Stimulated activated CD8-positive, alpha-beta memory T cell treated with anti-CD3 and anti-CD28 coated beads, Interleukin-4, amount 100 ng/mL, for 4 hours (primary cell): ENCODE results near the gene JARID2.

Source experiments
- DNase-seq, 2 donors: peaks; one replicate each; pipeline ENCODE4 v3.0.0-alpha.2; 2020; ENCODE audit warnings: low read depth in 2 of 2, low spot score in 1 of 2

JARID2 gene

GRCh38 chr6:15370733-15371671 is 125.1 kb downstream of the JARID2 start:
- no peak for DNase-seq

GRCh38 chr6:15372932-15373331 is 127.1 kb downstream of the JARID2 start:
- no peak for DNase-seq

DNA sequence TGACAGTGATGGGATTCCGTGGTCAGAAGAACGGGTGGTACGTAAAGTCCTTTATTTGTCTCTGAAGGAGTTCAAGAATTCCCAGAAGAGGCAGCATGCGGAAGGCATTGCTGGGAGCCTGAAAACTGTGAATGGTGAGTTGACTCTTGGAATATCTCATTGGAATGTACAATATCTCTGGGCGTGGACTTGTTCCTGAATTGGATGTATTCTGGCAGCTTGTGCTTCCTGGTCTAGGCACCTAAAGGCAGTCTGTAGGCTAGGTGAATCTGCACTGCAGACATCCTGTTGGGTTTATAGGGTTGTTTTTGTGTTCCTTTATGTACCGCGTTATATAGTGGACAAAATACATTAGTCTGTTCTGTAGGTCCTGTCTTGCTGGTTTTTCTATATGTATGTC is 128.2 kb downstream of the JARID2 start:
- no peak for DNase-seq

GRCh38 chr6:15375018-15375417 is 129.1 kb downstream of the JARID2 start:
- no peak for DNase-seq

- DNase-seq = no peak
Measured at GRCh38 chr6:15375638-15376290, 129.9 kb downstream of the JARID2 start.

GRCh38 chr6:15376900-15377487 is 131.1 kb downstream of the JARID2 start:
- DNase-seq = no peak

- DNase-seq = no peak
Measured at GRCh38 chr6:15378272-15378671, 132.4 kb downstream of the JARID2 start.

DNA sequence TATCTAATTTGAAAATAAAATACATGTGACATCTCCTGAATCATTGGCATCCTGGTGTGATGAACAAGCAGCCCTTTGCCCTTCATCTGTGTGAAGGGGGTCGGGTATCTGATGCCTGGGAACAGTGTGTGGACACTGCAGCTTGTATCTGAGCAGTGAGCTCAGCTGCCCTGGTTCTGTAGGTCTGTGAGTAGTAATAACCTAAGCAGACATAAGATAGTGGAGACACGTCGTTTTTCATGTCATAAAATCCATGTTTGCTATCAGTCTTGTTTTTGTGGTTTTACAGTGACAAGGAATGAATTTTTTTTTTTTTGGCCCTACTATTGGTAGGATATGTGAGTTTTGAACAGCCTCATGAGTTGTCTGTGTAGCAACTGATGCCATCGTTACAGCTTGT is 133.0 kb downstream of the JARID2 start:
- DNase-seq = no peak

DNA sequence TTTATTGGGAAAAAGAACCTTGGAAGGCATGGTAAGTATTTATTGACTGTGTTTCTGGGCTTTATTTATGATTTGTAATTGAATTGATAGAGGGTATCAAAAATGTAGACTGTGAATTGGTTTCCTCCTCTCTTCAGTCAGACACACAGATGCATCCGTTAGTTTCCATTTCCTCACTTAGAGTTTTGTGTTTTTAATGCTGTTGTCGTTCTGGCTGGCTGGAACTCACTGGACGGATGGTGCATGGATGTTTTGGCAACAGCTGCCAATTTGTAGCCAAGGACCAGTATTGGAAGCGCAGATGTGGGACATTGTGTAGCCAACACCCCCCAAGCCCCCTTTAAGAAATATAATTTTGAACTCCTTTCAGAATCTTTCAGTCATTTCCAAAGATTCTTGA is 134.5 kb downstream of the JARID2 start:
- DNase-seq = no peak

- DNase-seq = no peak
Measured at GRCh38 chr6:15382089-15382488, 136.2 kb downstream of the JARID2 start.

- no peak for DNase-seq
Measured at GRCh38 chr6:15382712-15383111, 136.8 kb downstream of the JARID2 start.

DNA sequence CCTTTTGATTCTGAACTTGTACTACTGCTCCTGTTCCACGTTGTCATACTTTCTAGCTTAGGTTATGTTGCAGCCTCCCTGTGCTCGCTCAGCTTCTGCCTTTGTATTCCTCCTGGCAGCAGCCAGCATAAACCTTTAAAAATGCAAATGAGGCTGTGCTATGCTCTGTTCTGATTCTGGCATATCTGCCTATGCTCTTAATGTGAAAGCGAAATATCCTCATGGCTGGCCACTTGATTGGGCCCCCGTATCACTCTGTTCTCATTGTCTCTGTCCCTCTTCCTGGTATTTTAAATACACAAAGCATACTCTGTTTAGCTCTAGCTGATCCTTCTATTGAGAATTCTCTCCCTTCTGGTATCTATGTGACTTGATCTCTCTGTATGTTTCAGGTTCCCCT is 139.0 kb downstream of the JARID2 start:
- no peak for DNase-seq

- no peak for DNase-seq
Measured at GRCh38 chr6:15385521-15385920, 139.7 kb downstream of the JARID2 start.

- no peak for DNase-seq
Measured at GRCh38 chr6:15386110-15386755, 140.4 kb downstream of the JARID2 start.

GRCh38 chr6:15386756-15387112 is 140.9 kb downstream of the JARID2 start:
- no peak for DNase-seq

DNA sequence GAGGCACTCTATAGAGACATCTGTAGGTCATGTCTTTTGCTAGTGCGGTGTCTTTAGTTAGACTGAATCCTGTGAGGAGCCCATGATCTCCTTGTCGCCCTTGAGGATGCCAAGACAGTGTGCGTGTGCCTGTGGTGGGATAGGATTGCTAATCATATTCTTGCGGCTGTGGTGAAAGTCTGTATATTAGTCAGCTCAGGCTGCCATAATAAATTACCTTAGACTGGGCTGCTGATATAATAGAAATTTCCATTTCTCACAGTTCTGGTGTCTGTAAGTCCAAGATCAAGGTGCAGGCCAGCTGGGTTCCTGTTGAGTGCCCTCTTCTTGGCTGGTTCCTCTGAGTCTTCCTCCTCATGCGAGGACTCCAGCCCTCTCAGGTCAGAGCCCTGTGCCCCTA is 141.2 kb downstream of the JARID2 start:
- DNase-seq = no peak

- no peak for DNase-seq
Measured at GRCh38 chr6:15389084-15389764, 143.4 kb downstream of the JARID2 start.

DNA sequence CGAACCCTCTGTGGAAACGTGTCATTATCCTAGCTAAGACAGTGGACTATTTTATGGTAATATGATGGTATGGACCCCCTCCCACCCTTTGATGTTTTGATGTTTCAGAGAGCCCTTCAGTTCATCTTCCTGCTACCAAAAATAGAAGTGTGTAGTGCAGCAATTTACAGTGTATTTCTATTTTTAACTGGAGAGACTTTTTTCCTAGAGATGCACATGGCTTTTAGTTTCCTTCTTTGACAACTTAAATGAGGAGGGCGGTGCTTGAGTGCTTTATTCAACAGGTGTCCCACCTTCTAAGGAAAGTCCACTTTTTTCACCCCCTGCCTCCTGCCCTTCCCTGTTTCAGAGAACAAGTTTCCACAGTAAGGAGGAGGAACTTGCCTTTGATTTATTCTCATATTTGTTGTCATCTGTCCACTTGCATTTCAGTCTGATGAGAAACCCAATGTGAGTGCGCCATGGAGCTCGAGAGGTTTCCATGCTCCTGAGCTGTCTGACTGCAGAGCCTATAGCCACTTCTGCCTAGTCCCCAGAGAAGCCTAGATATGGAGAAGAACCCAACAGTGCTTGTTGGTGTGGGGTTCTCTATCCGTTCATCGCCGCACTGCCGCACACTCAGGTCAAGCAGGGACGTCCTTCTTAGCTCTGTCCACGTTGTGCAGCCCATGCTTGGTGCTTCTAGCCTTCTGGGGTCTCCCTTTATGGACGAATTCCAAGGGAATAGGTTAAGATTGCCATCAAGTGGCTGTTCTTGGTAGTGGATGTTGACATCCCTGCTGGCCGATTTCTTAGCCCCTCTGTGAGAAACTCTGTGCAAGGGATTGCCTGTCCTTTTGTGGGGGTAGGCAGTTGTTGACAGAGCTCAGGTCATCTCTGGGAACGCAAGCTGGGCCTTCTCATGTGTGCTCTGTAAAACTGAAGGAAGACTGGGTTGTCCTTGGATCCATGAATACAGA is 144.2 kb downstream of the JARID2 start:
- DNase-seq = no peak

- DNase-seq = no peak
Measured at GRCh38 chr6:15391500-15391899, 145.6 kb downstream of the JARID2 start.

DNA sequence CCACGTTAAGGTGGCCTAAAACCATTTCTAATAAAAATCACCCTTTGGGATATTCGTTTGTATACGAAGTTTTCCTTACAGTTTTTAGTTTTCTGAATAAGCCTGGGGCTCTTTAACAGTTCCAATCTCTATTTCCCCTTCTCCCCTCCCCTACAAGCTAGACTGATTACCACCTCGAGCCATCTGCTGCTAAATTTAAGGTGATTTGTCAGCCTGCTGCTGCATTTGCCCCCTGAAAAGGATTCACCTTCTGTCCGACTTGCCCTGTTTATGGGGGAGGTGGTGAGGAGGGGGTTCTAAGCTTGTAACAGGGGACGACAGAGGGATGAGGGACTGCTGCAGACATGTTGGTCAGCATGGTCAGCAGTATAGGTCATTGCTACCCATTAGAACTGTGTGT is 146.3 kb downstream of the JARID2 start:
- no peak for DNase-seq
